HEK293 (cell line): ENCODE data around the gene UTP18.

Experiments used
- EGR2 ChIP-seq: fragments of 450-650 bp; formaldehyde crosslinking; IDR thresholded peaks from 2 replicates; pipeline ENCODE4 v1.5.1; 2016; ENCODE audit warnings: low read depth, missing biosample characterization, missing genetic modification characterization
- GLIS1 ChIP-seq: fragments of 450-650 bp; formaldehyde crosslinking; IDR thresholded peaks from 2 replicates; pipeline ENCODE4 v1.5.1; 2016; ENCODE audit warnings: missing biosample characterization, missing genetic modification characterization
- KLF1 ChIP-seq: fragments of 450-650 bp; formaldehyde crosslinking; IDR thresholded peaks from 2 replicates; pipeline ENCODE4 v1.5.1; 2016; ENCODE audit warnings: missing biosample characterization, missing genetic modification characterization
- KLF10 ChIP-seq: fragments of 450-650 bp; IDR thresholded peaks from 2 replicates; pipeline ENCODE4 v1.5.1; 2018; ENCODE audit warnings: missing biosample characterization, mild to moderate bottlenecking, missing genetic modification characterization
- KLF9 ChIP-seq: fragments of 450-650 bp; formaldehyde crosslinking; IDR thresholded peaks from 2 replicates; pipeline ENCODE4 v1.5.1; 2016; ENCODE audit warnings: missing biosample characterization, missing genetic modification characterization, low read depth
- OSR2 ChIP-seq: fragments of 450-650 bp; formaldehyde crosslinking; IDR thresholded peaks from 2 replicates; pipeline ENCODE4 v1.5.1; 2016; ENCODE audit warnings: missing biosample characterization, missing genetic modification characterization
- OVOL3 ChIP-seq: fragments of 450-650 bp; formaldehyde crosslinking; IDR thresholded peaks from 2 replicates; pipeline ENCODE4 v1.5.1; 2016; ENCODE audit warnings: missing biosample characterization, missing genetic modification characterization
- PRDM6 ChIP-seq: fragments of 450-650 bp; formaldehyde crosslinking; IDR thresholded peaks from 2 replicates; pipeline ENCODE4 v1.5.1; 2017; ENCODE audit warnings: missing biosample characterization, missing genetic modification characterization
- SCRT1 ChIP-seq: fragments of 450-650 bp; formaldehyde crosslinking; IDR thresholded peaks from 2 replicates; pipeline ENCODE4 v1.5.1; 2016; ENCODE audit warnings: missing biosample characterization, missing genetic modification characterization, borderline replicate concordance
- SCRT2 ChIP-seq: fragments of 450-650 bp; formaldehyde crosslinking; IDR thresholded peaks from 2 replicates; pipeline ENCODE4 v1.5.1; 2016; ENCODE audit warnings: missing biosample characterization, missing genetic modification characterization
- SP3 ChIP-seq: fragments of 450-650 bp; formaldehyde crosslinking; IDR thresholded peaks from 2 replicates; pipeline ENCODE4 v1.5.1; 2016; ENCODE audit warnings: missing biosample characterization, missing genetic modification characterization
- SP7 ChIP-seq: fragments of 450-650 bp; formaldehyde crosslinking; IDR thresholded peaks from 2 replicates; pipeline ENCODE4 v1.5.1; 2016; ENCODE audit warnings: missing biosample characterization, missing genetic modification characterization
- ZBTB17 ChIP-seq: fragments of 450-650 bp; formaldehyde crosslinking; IDR thresholded peaks from 2 replicates; pipeline ENCODE4 v1.5.1; 2016; ENCODE audit warnings: missing biosample characterization, missing genetic modification characterization
- ZBTB7A ChIP-seq: fragments of 450-650 bp; formaldehyde crosslinking; IDR thresholded peaks from 2 replicates; pipeline ENCODE4 v1.5.1; 2016; ENCODE audit warnings: low read depth, missing biosample characterization, missing genetic modification characterization
- ZFP37 ChIP-seq: fragments of 450-650 bp; formaldehyde crosslinking; IDR thresholded peaks from 2 replicates; pipeline ENCODE4 v1.5.1; 2016; ENCODE audit warnings: missing biosample characterization, missing genetic modification characterization
- ZNF121 ChIP-seq: fragments of 450-650 bp; formaldehyde crosslinking; IDR thresholded peaks from 2 replicates; pipeline ENCODE4 v1.5.1; 2016; ENCODE audit warnings: missing biosample characterization, missing genetic modification characterization
- ZNF138 ChIP-seq: fragments of 450-650 bp; formaldehyde crosslinking; IDR thresholded peaks from 2 replicates; pipeline ENCODE4 v1.5.1; 2016; ENCODE audit warnings: missing biosample characterization, missing genetic modification characterization, borderline replicate concordance
- ZNF18 ChIP-seq: fragments of 450-650 bp; formaldehyde crosslinking; IDR thresholded peaks from 2 replicates; pipeline ENCODE4 v1.5.1; 2016; ENCODE audit warnings: missing biosample characterization, missing genetic modification characterization
- ZNF202 ChIP-seq: fragments of 450-650 bp; formaldehyde crosslinking; IDR thresholded peaks from 2 replicates; pipeline ENCODE4 v1.5.1; 2016; ENCODE audit warnings: missing biosample characterization, missing genetic modification characterization, borderline replicate concordance
- ZNF239 ChIP-seq: fragments of 450-650 bp; formaldehyde crosslinking; IDR thresholded peaks from 2 replicates; pipeline ENCODE4 v1.5.1; 2016; ENCODE audit warnings: missing biosample characterization, missing genetic modification characterization
- ZNF24 ChIP-seq: fragments of 450-650 bp; formaldehyde crosslinking; IDR thresholded peaks from 2 replicates; pipeline ENCODE4 v1.5.1; 2016; ENCODE audit warnings: missing biosample characterization, missing genetic modification characterization
- ZNF302 ChIP-seq: fragments of 450-650 bp; formaldehyde crosslinking; IDR thresholded peaks from 2 replicates; pipeline ENCODE4 v1.5.1; 2016; ENCODE audit warnings: missing biosample characterization, missing genetic modification characterization, low read depth
- ZNF391 ChIP-seq: fragments of 450-650 bp; formaldehyde crosslinking; IDR thresholded peaks from 2 replicates; pipeline ENCODE4 v1.5.1; 2016; ENCODE audit warnings: low read depth, missing biosample characterization, missing genetic modification characterization, borderline replicate concordance
- ZNF404 ChIP-seq: fragments of 450-650 bp; formaldehyde crosslinking; IDR thresholded peaks from 2 replicates; pipeline ENCODE4 v1.5.1; 2017; ENCODE audit warnings: missing biosample characterization, missing genetic modification characterization
- ZNF449 ChIP-seq: fragments of 450-650 bp; formaldehyde crosslinking; IDR thresholded peaks from 2 replicates; pipeline ENCODE4 v1.5.1; 2017; ENCODE audit warnings: missing biosample characterization, mild to moderate bottlenecking, missing genetic modification characterization, moderate library complexity
- ZNF521 ChIP-seq: fragments of 450-650 bp; formaldehyde crosslinking; IDR thresholded peaks from 2 replicates; pipeline ENCODE4 v1.5.1; 2017; ENCODE audit warnings: missing biosample characterization, mild to moderate bottlenecking, missing genetic modification characterization
- ZNF571 ChIP-seq: fragments of 450-650 bp; formaldehyde crosslinking; IDR thresholded peaks from 2 replicates; pipeline ENCODE4 v1.5.0; 2017; ENCODE audit warnings: missing biosample characterization, missing genetic modification characterization
- ZNF792 ChIP-seq: fragments of 450-650 bp; formaldehyde crosslinking; IDR thresholded peaks from 2 replicates; pipeline ENCODE4 v1.5.1; 2016; ENCODE audit warnings: missing biosample characterization, missing genetic modification characterization
- ZSCAN23 ChIP-seq: fragments of 450-650 bp; formaldehyde crosslinking; IDR thresholded peaks from 2 replicates; pipeline ENCODE4 v1.5.1; 2016; ENCODE audit warnings: missing biosample characterization, missing genetic modification characterization
- TF ChIP-seq, protein P1 (sequence below): fragments of 450-650 bp; formaldehyde crosslinking; IDR thresholded peaks from 2 replicates; pipeline ENCODE4 v1.5.1; 2016; ENCODE audit warnings: missing biosample characterization, missing genetic modification characterization
- TF ChIP-seq, protein P2 (sequence below): fragments of 450-650 bp; formaldehyde crosslinking; IDR thresholded peaks from 2 replicates; pipeline ENCODE4 v1.5.1; 2016; ENCODE audit warnings: missing biosample characterization, missing genetic modification characterization
- TF ChIP-seq, protein P3 (sequence below): fragments of 450-650 bp; IDR thresholded peaks from 2 replicates; pipeline ENCODE4 v1.5.1; 2018; ENCODE audit warnings: missing biosample characterization, mild to moderate bottlenecking, missing genetic modification characterization

The UTP18 gene

GRCh38 chr17:51260237-51261023, at the start of gene UTP18 (continued):
- TF ChIP-seq SCRT2 (tag by site-specific recombination) = no peak
- TF ChIP-seq EGR2 = peak; percentile 78
- TF ChIP-seq KLF10 = peak; percentile 97
- peak; percentile 65 for TF ChIP-seq SP7 (tag by site-specific recombination)
- TF ChIP-seq KLF1 (tag by site-specific recombination) = peak; percentile 37; the same call in 1 of the 2 replicates
- TF ChIP-seq ZNF571 = no peak
- peak; percentile 78; the same call in 1 of the 2 replicates for TF ChIP-seq ZBTB7A (tag by site-specific recombination)
- peak; percentile 76 for TF ChIP-seq ZNF449 (tag by site-specific recombination)
- TF ChIP-seq GLIS1 (tag by site-specific recombination) = peak; percentile 61; the same call in 1 of the 2 replicates
- no peak for TF ChIP-seq ZSCAN23 (tag by site-specific recombination)
- TF ChIP-seq ZNF404 (tag by site-specific recombination) = no peak
- TF ChIP-seq, protein P1, sequence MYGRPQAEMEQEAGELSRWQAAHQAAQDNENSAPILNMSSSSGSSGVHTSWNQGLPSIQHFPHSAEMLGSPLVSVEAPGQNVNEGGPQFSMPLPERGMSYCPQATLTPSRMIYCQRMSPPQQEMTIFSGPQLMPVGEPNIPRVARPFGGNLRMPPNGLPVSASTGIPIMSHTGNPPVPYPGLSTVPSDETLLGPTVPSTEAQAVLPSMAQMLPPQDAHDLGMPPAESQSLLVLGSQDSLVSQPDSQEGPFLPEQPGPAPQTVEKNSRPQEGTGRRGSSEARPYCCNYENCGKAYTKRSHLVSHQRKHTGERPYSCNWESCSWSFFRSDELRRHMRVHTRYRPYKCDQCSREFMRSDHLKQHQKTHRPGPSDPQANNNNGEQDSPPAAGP = peak; percentile 89
- TF ChIP-seq PRDM6 = no peak
- no peak for TF ChIP-seq ZNF302
- peak; percentile 85 for TF ChIP-seq ZBTB17 (tag by site-specific recombination)
- peak; percentile 76 for TF ChIP-seq ZNF24 (tag by site-specific recombination)
- TF ChIP-seq ZNF391 (tag by site-specific recombination) = peak; percentile 74; the same call in 1 of the 2 replicates
- peak; percentile 64 for TF ChIP-seq KLF9
- no peak; the same call in 1 of the 2 replicates for TF ChIP-seq ZNF18
- no peak for TF ChIP-seq ZNF792 (tag by site-specific recombination)
- TF ChIP-seq, protein P2, sequence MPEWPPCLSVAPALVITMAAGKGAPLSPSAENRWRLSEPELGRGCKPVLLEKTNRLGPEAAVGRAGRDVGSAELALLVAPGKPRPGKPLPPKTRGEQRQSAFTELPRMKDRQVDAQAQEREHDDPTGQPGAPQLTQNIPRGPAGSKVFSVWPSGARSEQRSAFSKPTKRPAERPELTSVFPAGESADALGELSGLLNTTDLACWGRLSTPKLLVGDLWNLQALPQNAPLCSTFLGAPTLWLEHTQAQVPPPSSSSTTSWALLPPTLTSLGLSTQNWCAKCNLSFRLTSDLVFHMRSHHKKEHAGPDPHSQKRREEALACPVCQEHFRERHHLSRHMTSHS (tag by site-specific recombination) = no peak
- TF ChIP-seq ZNF138 (tag by site-specific recombination) = no peak
- no peak for TF ChIP-seq OVOL3 (tag by site-specific recombination)
- TF ChIP-seq, protein P3, sequence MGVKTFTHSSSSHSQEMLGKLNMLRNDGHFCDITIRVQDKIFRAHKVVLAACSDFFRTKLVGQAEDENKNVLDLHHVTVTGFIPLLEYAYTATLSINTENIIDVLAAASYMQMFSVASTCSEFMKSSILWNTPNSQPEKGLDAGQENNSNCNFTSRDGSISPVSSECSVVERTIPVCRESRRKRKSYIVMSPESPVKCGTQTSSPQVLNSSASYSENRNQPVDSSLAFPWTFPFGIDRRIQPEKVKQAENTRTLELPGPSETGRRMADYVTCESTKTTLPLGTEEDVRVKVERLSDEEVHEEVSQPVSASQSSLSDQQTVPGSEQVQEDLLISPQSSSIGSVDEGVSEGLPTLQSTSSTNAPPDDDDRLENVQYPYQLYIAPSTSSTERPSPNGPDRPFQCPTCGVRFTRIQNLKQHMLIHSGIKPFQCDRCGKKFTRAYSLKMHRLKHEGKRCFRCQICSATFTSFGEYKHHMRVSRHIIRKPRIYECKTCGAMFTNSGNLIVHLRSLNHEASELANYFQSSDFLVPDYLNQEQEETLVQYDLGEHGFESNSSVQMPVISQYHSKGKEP = peak; percentile 52; the same call in 1 of the 2 replicates
- TF ChIP-seq SP3 (tag by site-specific recombination) = peak; percentile 96
- TF ChIP-seq OSR2 (tag by site-specific recombination) = 0 out of 2 replicates have a peak, but pooled peaks have one; percentile 10
- no peak for TF ChIP-seq SCRT1 (tag by site-specific recombination)
- no peak for TF ChIP-seq ZNF521 (tag by site-specific recombination)
- TF ChIP-seq ZNF202 = no peak
- 0 out of 2 replicates have a peak, but pooled peaks have one; percentile 18 for TF ChIP-seq ZNF121 (tag by site-specific recombination)
- TF ChIP-seq ZFP37 (tag by site-specific recombination) = 0 out of 2 replicates have a peak, but pooled peaks have one; percentile 28
- TF ChIP-seq ZNF239 = 0 out of 2 replicates have a peak, but pooled peaks have one; percentile 28
